ENCODE results near the gene SECISBP2. TPM values are rescaled to one million over a fixed set of nuclear protein-coding genes. Genes with fewer than 3 reads are reported as not detected.

The SECISBP2 gene
- total RNA-seq, 1 donor from 2014 or later = 51.1 TPM

- Histone ChIP-seq H3K36me3 (peaks cover 0 to 41% of the 10 kb centered on the region in 2 donors), H3K27me3 (no peaks in the 10 kb centered on the region), H3K9me3 (no peaks in the 10 kb centered on the region), H3K4me3 (no peak overlapping the region), H3K4me1 (no peaks in the 10 kb centered on the region), H3K27ac (no peak overlapping the region)
- TF ChIP-seq POLR2A (IDR thresholded peaks at IDR 0.05) (no peak), CTCF (IDR thresholded peaks at IDR 0.05) (no peak)
- intact Hi-C loops (cut with DNase I) = no loop called here
- DNase-seq (ENCODE audit: extremely low spot score in 2 of 2) = no peak
Observed at GRCh38 chr9:89400403-89401116, 82.3 kb downstream of the SECISBP2 start.

- DNase-seq (ENCODE audit: extremely low spot score in 2 of 2) = no peak
- peaks cover 0 to 28% of the 10 kb centered on the region in 2 donors for H3K36me3 ChIP-seq
- intact Hi-C loops (cut with DNase I) = no loop called here
Observed at GRCh38 chr9:89402695-89403427, 84.6 kb downstream of the SECISBP2 start.

GRCh38 chr9:89404074-89404473 is 85.8 kb downstream of the SECISBP2 start:
- Histone ChIP-seq H3K4me1 (no peaks in the 10 kb centered on the region), H3K36me3 (peaks cover 0 to 22% of the 10 kb centered on the region in 2 donors)

More at GRCh38 chr9:89402695-89403427, 84.6 kb downstream of the SECISBP2 start:
- Histone ChIP-seq H3K27me3 (no peaks in the 10 kb centered on the region), H3K27ac (no peak overlapping the region), H3K4me1 (no peaks in the 10 kb centered on the region), H3K9me3 (no peaks in the 10 kb centered on the region), H3K4me3 (no peak overlapping the region)
- TF ChIP-seq POLR2AphosphoS5 (IDR thresholded peaks at IDR 0.05; ENCODE audit: insufficient read depth in 1 of 2, low read depth in 1 of 2) (no peak), CTCF (IDR thresholded peaks at IDR 0.05) (no peak), POLR2A (IDR thresholded peaks at IDR 0.05) (no peak)

GRCh38 chr9:89405826-89406225 is 87.5 kb downstream of the SECISBP2 start:
- intact Hi-C loops (cut with DNase I) = no loop called here
- Histone ChIP-seq H3K9me3 (no peaks in the 10 kb centered on the region), H3K4me3 (no peak overlapping the region), H3K4me1 (no peaks in the 10 kb centered on the region), H3K36me3 (peaks cover 0 to 18% of the 10 kb centered on the region in 2 donors), H3K27me3 (no peaks in the 10 kb centered on the region), H3K27ac (no peak overlapping the region)
- no peak for DNase-seq (ENCODE audit: extremely low spot score in 2 of 2)
- TF ChIP-seq POLR2A (IDR thresholded peaks at IDR 0.05) (no peak), POLR2AphosphoS5 (IDR thresholded peaks at IDR 0.05; ENCODE audit: insufficient read depth in 1 of 2, low read depth in 1 of 2) (no peak), CTCF (IDR thresholded peaks at IDR 0.05) (no peak)

More at GRCh38 chr9:89404074-89404473, 85.8 kb downstream of the SECISBP2 start:
- no peaks in the 10 kb centered on the region for H3K9me3 ChIP-seq
- H3K27ac ChIP-seq = no peak overlapping the region
- TF ChIP-seq POLR2A (IDR thresholded peaks at IDR 0.05) (no peak), CTCF (IDR thresholded peaks at IDR 0.05) (no peak), POLR2AphosphoS5 (IDR thresholded peaks at IDR 0.05; ENCODE audit: insufficient read depth in 1 of 2, low read depth in 1 of 2) (no peak)
- DNase-seq (ENCODE audit: extremely low spot score in 2 of 2) = no peak
- intact Hi-C loops (cut with DNase I) = no loop called here
- H3K4me3 ChIP-seq = no peak overlapping the region
- H3K27me3 ChIP-seq = no peaks in the 10 kb centered on the region

- no peak overlapping the region for H3K4me3 ChIP-seq
- H3K27me3 ChIP-seq = no peaks in the 10 kb centered on the region
- no peak overlapping the region for H3K27ac ChIP-seq
- intact Hi-C loops (cut with DNase I) = no loop called here
- H3K9me3 ChIP-seq = no peaks in the 10 kb centered on the region
- no peak for TF ChIP-seq POLR2A (IDR thresholded peaks at IDR 0.05)
- TF ChIP-seq POLR2AphosphoS5 (IDR thresholded peaks at IDR 0.05; ENCODE audit: insufficient read depth in 1 of 2, low read depth in 1 of 2) = no peak
- no peak for TF ChIP-seq CTCF (IDR thresholded peaks at IDR 0.05)
- H3K4me1 ChIP-seq = no peaks in the 10 kb centered on the region
- DNase-seq (ENCODE audit: extremely low spot score in 2 of 2) = no peak
- peaks cover 0 to 14% of the 10 kb centered on the region in 2 donors for H3K36me3 ChIP-seq
Observed at GRCh38 chr9:89407070-89407469, 88.8 kb downstream of the SECISBP2 start.
